Liver (tissue), 9 donors: ENCODE results near the gene TGFBI. TPM values are rescaled to one million over a fixed set of nuclear protein-coding genes. Genes with fewer than 3 reads are reported as not detected.
A peak's percentile ranks its signal among the peaks of the same experiment; 100 is the strongest.

Experiments
- DNase-seq: peaks from one replicate; pipeline ENCODE4 v3.0.0-alpha.2; 2017; ENCODE audit warnings: low spot score
- H3K27ac ChIP-seq, 2 donors: one replicate each; pipeline ENCODE4 v1.7.0; 2013; ENCODE audit warnings: inconsistent platforms in 2 of 2, low read length in 2 of 2, control low read depth in 1 of 2, low read depth in 1 of 2, mild to moderate bottlenecking in 1 of 2
- H3K27me3 ChIP-seq, 4 donors: one replicate each; pipeline versions ENCODE4 v1.6.1 to v1.7.0; 2013; ENCODE audit warnings: low read length in 3 of 4, inconsistent platforms in 1 of 4, mild to moderate bottlenecking in 1 of 4, moderate library complexity in 1 of 4; ENCODE audit not compliant: control insufficient read depth in 4 of 4, insufficient read depth in 4 of 4
- H3K36me3 ChIP-seq, 4 donors: one replicate each; pipeline versions ENCODE4 v1.6.1 to v1.7.0; 2013; ENCODE audit warnings: low read length in 3 of 4, mild to moderate bottlenecking in 3 of 4, low read depth in 1 of 4, moderate library complexity in 1 of 4; ENCODE audit not compliant: control insufficient read depth in 4 of 4, insufficient read depth in 3 of 4
- H3K4me1 ChIP-seq, 4 donors: one replicate each; pipeline versions ENCODE4 v1.6.1 to v1.7.0; 2013; ENCODE audit warnings: low read length in 3 of 4, mild to moderate bottlenecking in 3 of 4, moderate library complexity in 1 of 4; ENCODE audit not compliant: control insufficient read depth in 4 of 4, insufficient read depth in 4 of 4
- H3K4me3 ChIP-seq, 3 donors: one replicate each; pipeline versions ENCODE4 v1.6.1 to v1.7.0; 2013; ENCODE audit warnings: low read length in 3 of 3, control low read depth in 1 of 3, low read depth in 1 of 3, mild to moderate bottlenecking in 1 of 3
- H3K9ac ChIP-seq, 2 donors: one replicate each; pipeline ENCODE4 v1.7.0; 2013; ENCODE audit warnings: low read length in 2 of 2, mild to moderate bottlenecking in 2 of 2, moderate library complexity in 2 of 2, control low read depth in 1 of 2, low read depth in 1 of 2
- H3K9me3 ChIP-seq, 4 donors: one replicate each; pipeline versions ENCODE4 v1.6.1 to v1.7.0; 2013; ENCODE audit warnings: low read length in 3 of 4; ENCODE audit not compliant: control insufficient read depth in 4 of 4
- EGR1 ChIP-seq, 2 donors: IDR thresholded peaks; 2 replicates each; pipeline ENCODE4 v1.6.1; 2016 to 2018; ENCODE audit warnings: antibody characterized with exemption in 2 of 2, low read depth in 2 of 2
- FOXA2 ChIP-seq: IDR thresholded peaks from 2 replicates; pipeline ENCODE4 v1.6.1; 2016; ENCODE audit warnings: antibody characterized with exemption
- GABPA ChIP-seq, 2 donors: IDR thresholded peaks in 1 of 2; conservative IDR thresholded peaks in 1 of 2; 2 replicates each; pipeline ENCODE4 v1.6.1; 2016; ENCODE audit warnings: antibody characterized with exemption in 2 of 2, mild to moderate bottlenecking in 1 of 2, moderate library complexity in 1 of 2
- HNF4G ChIP-seq: IDR thresholded peaks from 2 replicates; pipeline ENCODE4 v1.6.1; 2016; ENCODE audit warnings: antibody characterized with exemption
- NR2F2 ChIP-seq: IDR thresholded peaks from 2 replicates; pipeline ENCODE4 v1.6.1; 2016; ENCODE audit warnings: antibody characterized with exemption
- RAD21 ChIP-seq, 2 donors: IDR thresholded peaks; 2 replicates each; pipeline ENCODE4 v1.6.1; 2016; ENCODE audit warnings: antibody characterized with exemption in 2 of 2, mild to moderate bottlenecking in 2 of 2
- RXRA ChIP-seq, 2 donors: IDR thresholded peaks; 2 replicates each; pipeline ENCODE4 v1.6.1; 2017 to 2018; ENCODE audit warnings: antibody characterized with exemption in 2 of 2, mild to moderate bottlenecking in 1 of 2
- SP1 ChIP-seq: IDR thresholded peaks from 2 replicates; pipeline ENCODE4 v1.6.1; 2018; ENCODE audit warnings: antibody characterized with exemption, mild to moderate bottlenecking
- TAF1 ChIP-seq: conservative IDR thresholded peaks from 2 replicates; pipeline ENCODE4 v1.6.1; 2016; ENCODE audit warnings: antibody characterized with exemption, mild to moderate bottlenecking
- WGBS: extraction: QIAGEN DNeasy Blood & Tissue Kit; methylation state at CpG from one replicate; pipeline ENCODE4 v1.1.7; 2013; 5-methylcytosine and 5-hydroxymethylcytosine counted together
- polyA plus RNA-seq, 2 donors: library from polyadenylated mRNA; stranded (reverse) in 1 of 2; unstranded in 1 of 2; fragments of 200-250 nt in 1 of 2; fragments of >200 nt in 1 of 2; fragmentation: Nextera tagmentation in 1 of 2; extraction: Ambion mirVana in 1 of 2; gene quantifications; one replicate each; pipeline versions ENCODE4 v1.2.1 to v1.2.3, GENCODE V29; 2013 to 2015
- total RNA-seq, 2 donors: library from RNA; depleted of rRNA; stranded (reverse); fragments of >200 nt; gene quantifications; one replicate each; pipeline ENCODE4 v1.2.3, GENCODE V29; 2014
- TF ChIP-seq, protein P1 (sequence below): IDR thresholded peaks from 2 replicates; pipeline ENCODE4 v1.6.1; 2016; ENCODE audit warnings: antibody characterized with exemption, mild to moderate bottlenecking
- TF ChIP-seq, protein P2 (sequence below): fragments of 150-350 bp; IDR thresholded peaks from 2 replicates; pipeline ENCODE4 v1.5.1; 2017; ENCODE audit warnings: improper control_type of control experiment, low read depth, low read length; ENCODE audit not compliant: missing input control
- donor health status: healthy.
- donor health status: healthy.
- donor health status: healthy.
- donor health status: healthy.
- donor health status: healthy.

Gene TGFBI
- total and polyA plus RNA-seq, 4 donors = 33.7 to 144 (median 44.1) TPM

DNA sequence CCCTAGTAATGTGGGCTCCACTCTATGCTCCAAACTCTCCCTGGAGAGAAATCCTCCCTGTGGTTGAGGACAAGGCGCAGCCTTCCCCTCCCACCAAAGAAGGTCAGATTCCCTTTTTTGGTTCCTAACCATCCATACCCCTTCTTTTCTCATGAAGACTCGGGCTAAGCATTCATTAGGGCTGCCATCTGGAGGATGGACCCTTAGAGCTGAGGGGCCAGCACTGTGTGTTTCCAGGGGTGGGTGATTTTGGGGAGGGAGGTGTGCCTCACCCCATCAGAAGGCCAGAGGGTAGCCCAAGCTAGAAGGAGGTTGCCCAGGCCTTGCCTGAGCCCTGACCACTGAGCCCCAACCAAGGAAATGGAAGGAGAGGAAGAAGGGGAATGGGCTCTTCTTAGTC is 36.8 kb downstream of the TGFBI start (continued):
- TF ChIP-seq, protein P1, sequence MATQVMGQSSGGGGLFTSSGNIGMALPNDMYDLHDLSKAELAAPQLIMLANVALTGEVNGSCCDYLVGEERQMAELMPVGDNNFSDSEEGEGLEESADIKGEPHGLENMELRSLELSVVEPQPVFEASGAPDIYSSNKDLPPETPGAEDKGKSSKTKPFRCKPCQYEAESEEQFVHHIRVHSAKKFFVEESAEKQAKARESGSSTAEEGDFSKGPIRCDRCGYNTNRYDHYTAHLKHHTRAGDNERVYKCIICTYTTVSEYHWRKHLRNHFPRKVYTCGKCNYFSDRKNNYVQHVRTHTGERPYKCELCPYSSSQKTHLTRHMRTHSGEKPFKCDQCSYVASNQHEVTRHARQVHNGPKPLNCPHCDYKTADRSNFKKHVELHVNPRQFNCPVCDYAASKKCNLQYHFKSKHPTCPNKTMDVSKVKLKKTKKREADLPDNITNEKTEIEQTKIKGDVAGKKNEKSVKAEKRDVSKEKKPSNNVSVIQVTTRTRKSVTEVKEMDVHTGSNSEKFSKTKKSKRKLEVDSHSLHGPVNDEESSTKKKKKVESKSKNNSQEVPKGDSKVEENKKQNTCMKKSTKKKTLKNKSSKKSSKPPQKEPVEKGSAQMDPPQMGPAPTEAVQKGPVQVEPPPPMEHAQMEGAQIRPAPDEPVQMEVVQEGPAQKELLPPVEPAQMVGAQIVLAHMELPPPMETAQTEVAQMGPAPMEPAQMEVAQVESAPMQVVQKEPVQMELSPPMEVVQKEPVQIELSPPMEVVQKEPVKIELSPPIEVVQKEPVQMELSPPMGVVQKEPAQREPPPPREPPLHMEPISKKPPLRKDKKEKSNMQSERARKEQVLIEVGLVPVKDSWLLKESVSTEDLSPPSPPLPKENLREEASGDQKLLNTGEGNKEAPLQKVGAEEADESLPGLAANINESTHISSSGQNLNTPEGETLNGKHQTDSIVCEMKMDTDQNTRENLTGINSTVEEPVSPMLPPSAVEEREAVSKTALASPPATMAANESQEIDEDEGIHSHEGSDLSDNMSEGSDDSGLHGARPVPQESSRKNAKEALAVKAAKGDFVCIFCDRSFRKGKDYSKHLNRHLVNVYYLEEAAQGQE = no peak
- TF ChIP-seq HNF4G (no peak), TAF1 (no peak), FOXA2 (no peak)

DNA sequence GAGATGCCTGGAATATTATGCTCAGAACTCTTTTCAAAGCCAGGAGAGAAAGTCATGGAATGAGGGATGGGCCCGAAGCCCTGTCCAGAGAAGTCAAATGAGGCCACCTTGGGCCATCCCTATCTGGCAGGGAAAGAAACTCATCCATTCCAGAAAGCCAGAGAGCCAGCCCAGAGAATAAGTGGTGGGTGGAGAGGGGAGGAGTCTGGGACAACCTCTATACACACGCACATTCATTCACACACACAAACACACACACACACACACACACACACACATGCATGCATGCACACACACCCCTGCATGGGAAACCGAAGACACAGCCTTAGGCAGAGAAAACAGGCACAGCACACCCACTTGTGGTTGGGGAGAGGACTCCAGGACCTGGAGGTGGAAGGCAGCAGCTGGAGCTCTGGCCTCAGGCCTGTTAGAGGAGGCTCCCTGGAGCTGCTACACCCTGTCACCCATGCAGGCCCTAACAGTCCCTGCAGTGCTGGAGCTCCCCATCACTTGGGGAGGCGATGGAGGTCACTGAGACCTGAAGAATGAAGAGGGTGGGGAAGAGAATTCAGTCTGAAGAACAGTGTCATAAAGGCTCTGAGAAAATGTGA is 38.0 kb downstream of the TGFBI start:
- Histone ChIP-seq H3K27me3 (no peaks in the 10 kb centered on the region), H3K4me3 (no peak overlapping the region), H3K27ac (peak overlapping the region; percentile 84 to 86), H3K9ac (peak overlapping the region in 1 of 2 donors; percentile 10), H3K4me1 (peaks cover 3 to 35% (median 17%) of the 10 kb centered on the region in 4 donors), H3K9me3 (no peaks in the 10 kb centered on the region), H3K36me3 (peaks cover 0 to 10% (median 4%) of the 10 kb centered on the region in 4 donors)
- TF ChIP-seq, protein P1 = no peak
- TF ChIP-seq RAD21 (IDR thresholded peaks at IDR 0.05) (peak; percentile 13 to 60), EGR1 (IDR thresholded peaks at IDR 0.05; ENCODE audit: low read depth in 2 of 2) (peak in 1 of 2 donors; percentile 29), TAF1 (no peak), NR2F2 (no peak), FOXA2 (no peak), RXRA (IDR thresholded peaks at IDR 0.05) (peak; percentile 60 to 86), GABPA (IDR thresholded peaks at IDR 0.05 in 1 of 2, conservative IDR thresholded peaks at IDR 0.05 in 1 of 2) (no peak), SP1 (peak; percentile 38), HNF4G (no peak)
- TF ChIP-seq, protein P2, sequence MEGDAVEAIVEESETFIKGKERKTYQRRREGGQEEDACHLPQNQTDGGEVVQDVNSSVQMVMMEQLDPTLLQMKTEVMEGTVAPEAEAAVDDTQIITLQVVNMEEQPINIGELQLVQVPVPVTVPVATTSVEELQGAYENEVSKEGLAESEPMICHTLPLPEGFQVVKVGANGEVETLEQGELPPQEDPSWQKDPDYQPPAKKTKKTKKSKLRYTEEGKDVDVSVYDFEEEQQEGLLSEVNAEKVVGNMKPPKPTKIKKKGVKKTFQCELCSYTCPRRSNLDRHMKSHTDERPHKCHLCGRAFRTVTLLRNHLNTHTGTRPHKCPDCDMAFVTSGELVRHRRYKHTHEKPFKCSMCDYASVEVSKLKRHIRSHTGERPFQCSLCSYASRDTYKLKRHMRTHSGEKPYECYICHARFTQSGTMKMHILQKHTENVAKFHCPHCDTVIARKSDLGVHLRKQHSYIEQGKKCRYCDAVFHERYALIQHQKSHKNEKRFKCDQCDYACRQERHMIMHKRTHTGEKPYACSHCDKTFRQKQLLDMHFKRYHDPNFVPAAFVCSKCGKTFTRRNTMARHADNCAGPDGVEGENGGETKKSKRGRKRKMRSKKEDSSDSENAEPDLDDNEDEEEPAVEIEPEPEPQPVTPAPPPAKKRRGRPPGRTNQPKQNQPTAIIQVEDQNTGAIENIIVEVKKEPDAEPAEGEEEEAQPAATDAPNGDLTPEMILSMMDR = peak; percentile 16
- 41% methylated on average over 4 of the region's 4 CpGs for WGBS
- no peak for DNase-seq
